DMS114 treated with DMSO at 0.1 percent for 48 hours (cell line): ENCODE data around the gene BAG1.
A peak's percentile ranks its signal among the peaks of the same experiment; 100 is the strongest.

ENCODE experiments used
- DNase-seq: peaks from one replicate; lab custom pipeline; 2025; ENCODE audit not compliant: unreplicated experiment; lab: John Stamatoyannopoulos, UW

The BAG1 gene

DNA sequence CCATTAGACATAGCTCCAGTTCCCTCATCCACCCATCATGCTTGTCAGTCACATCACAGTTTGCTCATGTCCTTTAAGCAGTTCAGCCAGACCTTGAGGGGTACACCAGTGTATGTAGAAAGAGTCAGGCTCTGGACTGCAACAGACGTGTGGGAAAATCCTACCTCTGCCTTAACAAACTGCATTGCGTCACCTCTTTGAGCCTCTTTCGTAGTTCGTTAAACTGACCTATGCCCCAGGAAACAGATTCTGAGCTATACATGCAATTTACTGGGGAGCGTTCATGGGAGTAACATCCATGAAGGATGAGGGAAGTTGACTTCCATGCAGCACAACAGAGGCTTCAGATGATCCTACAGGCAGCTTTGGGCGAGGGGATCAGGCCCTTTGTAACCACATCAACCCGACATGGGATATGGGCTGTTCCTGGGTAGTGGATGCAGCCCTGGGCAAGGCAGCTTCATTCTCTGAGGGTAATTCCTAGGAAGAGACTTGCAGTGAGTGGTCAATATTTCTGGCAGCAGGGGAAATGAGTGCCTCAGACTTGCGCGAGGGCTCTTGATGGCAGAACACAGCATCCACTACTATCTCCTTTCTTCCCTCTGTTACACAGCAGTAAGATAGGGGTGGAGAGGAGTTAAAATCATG is 20.2 kb downstream of the BAG1 start:
- DNase-seq, result no peak

DNA sequence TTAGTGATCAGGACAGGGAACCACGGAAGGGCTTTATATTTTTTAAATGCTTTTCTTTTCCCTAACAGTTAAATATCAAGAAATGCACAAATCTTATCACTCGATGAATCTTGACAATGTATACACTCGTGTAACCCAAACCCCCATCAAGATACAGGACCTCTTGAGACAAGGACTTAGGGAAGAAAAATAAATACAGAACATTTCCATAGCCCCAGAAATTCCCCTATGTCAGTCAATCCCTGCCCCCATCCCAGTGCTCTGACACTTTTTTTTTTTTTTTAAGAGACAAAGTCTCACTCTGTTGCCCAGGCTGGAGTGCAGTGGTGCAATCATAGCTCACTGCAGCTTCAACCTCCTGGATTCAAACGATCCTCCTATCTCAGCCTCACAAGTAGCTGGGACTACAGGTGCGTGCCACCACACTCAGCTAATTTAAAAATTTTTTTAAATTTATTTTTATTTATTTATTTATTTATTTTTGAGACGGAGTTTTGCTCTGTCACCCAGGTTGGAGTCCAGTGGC is 21.8 kb downstream of the BAG1 start:
- no peak for DNase-seq

DNA sequence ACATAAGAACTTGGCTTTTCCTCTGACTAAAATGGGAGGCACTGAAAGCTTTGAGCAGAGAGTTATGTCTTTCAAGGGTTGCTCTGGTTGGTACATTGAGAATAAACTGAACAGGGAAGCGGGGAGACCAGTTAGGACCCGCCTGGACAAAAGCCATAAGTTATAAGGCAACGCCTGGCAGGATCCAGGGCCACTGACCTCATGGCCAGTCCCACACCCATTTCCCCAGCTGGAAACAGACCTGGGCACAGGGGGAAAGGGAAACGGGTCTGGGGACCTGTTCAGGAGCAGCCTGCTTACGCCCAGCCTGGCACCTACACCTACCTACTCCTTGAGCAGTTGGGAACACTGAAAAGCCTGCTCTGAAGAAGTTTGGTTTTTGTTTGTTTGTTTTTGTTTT is 23.2 kb downstream of the BAG1 start:
- DNase-seq, result no peak

DNA sequence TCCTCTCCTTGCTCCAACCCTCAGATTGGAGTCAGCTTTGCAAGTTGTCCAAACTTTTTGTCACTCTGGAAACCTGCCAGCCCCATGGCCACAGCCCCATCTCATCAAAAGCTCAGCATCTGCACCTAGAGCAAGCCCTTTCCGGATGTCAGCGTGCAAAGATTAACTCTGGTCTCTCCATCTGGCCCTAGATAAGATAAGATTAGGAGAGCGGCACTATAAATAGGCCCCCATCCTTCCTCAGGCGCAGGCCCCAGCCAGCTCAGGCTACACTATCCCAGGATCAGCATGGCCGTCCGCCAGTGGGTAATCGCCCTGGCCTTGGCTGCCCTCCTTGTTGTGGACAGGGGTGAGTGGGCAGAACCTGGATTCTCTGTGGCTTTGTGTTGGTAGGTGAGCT is 24.6 kb downstream of the BAG1 start, which contains the start of gene SPINK4:
TSS of gene SPINK4 (plus strand) at position 247 of the 400 bp plus-strand sequence. CDS start at position 289, 42 bp downstream.
- DNase-seq, result no peak

DNA sequence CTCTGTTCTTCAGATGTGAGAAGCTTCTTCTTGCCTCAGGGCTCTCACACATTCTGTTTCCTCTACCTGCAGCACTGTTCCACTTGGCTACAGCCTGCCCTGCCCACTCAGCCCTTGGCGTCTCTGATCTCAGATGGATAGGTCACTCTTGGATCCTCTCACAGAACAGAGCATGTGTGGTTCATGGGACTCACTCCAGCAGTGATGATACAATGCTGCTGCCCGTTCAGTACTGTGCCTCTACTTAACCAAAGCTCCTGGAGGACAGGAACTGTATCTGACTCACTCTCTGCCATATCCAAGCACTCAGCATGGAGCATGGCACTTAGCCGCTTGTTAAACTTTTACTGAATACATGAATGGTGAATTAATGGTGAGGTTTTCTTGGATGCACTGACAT is 27.9 kb downstream of the BAG1 start:
- no peak for DNase-seq

DNA sequence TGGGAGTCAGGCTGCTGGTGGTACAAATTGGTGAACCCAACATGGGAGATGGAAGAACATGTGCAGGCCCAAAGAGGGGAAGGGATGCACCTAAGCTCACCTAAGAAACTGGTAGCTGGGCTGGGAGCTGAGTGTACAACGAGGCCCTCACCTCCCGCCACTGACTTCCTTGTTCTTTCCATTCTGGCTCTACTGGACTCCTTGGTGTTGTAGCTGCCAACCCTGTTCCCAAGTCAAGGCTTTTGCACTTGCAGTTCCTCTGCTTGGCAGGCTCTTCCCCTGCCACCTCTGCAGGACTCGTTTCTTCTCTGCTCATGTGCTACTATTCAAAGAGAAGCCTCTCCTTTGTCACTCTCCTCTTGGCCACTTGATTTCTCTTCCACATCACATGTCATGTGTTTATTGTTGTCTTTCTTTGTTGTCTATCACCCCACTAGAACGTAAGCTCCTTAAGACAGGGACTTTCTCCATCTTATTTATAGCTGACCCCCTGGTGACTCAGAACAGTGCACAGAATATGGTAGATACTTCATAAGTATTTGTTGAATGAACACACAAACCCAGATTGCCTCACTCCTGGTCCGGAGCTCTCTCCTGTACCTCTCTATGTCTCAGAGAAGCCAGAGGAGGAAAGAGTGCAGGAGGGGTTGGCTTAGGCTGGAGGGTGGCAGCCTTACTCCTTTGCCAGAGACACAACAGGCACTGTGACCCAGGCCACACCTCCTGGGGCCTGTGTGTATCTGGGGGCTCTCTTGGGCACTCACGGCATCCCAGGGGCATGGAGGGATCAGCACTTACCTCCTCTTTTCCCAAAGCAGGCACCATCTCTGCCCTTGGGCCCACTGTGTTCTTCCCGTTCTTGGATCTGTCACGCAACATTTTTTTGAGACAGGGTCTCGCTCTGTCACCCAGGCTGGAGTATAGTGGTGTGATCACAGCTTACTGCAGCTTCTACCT is 29.7 kb downstream of the BAG1 start:
- no peak for DNase-seq

DNA sequence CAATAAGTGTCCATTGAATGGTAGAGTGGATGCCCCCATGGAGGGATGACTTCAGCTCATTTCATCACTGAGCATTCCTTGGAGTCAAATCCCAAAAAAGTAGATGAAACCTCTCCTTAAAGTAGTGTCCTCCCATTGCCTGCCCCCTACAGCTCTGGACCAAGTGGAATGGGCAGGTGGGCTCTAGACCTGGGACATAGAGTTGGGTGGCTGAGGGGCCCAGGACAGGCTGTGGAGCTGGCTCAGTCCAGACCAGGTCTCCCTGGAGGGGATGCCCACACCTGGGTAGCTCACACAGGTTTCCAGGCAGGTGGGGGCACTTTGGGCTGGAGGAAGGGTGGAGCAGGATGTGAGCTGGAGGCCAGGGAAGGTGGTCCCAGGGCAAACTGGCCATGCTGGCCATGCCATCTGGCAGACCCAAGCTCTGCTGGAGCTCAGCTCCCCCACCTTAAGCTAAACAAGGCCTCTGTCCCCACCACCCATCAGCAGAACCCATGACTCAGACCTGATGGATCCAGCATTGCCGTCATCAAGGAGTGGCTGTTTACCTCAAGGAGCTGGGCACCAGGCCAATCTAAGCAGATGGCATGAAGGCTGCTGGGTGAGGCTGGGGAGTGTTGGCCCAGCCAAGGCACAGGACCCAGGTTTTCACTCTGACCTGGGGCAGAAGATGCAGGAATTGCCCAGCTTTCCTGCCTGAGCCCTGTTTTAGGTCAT is 30.7 kb downstream of the BAG1 start:
- DNase-seq, result no peak

DNA sequence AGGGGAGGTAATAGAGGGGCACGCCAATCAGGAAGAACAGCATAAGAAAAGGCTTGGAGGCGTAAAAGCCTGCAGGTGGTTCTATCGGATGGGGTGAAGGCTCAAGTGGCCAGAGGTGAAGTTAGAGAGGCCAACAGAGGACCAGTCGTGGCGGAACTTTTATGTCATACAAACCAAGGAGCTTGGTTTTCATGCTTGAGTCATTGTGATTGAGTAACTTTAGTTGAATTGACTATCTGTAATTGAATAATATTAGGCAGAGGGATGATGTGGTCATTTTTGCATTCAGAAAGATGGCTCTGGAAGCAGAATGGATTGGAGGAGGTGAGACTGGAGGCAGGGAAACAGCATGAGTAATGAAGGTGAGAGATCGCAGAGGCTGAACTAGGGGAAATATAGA is 31.7 kb downstream of the BAG1 start:
- no peak for DNase-seq

DNA sequence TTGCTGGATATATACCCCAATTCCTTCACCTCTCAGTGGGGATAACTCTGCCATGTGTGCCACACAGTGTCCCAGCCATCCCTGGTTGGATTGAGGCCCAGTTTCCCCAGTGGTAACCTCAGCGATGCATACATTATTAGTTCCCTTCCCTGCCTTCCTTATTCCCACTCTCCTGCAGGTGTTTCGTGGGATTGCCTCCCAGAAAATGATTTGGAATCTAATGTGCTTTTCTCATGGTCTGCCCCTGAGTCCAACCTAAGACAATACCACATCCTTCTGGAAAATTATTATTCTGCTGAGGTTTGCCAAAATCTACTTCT is 32.9 kb downstream of the BAG1 start:
- DNase-seq, result no peak

DNA sequence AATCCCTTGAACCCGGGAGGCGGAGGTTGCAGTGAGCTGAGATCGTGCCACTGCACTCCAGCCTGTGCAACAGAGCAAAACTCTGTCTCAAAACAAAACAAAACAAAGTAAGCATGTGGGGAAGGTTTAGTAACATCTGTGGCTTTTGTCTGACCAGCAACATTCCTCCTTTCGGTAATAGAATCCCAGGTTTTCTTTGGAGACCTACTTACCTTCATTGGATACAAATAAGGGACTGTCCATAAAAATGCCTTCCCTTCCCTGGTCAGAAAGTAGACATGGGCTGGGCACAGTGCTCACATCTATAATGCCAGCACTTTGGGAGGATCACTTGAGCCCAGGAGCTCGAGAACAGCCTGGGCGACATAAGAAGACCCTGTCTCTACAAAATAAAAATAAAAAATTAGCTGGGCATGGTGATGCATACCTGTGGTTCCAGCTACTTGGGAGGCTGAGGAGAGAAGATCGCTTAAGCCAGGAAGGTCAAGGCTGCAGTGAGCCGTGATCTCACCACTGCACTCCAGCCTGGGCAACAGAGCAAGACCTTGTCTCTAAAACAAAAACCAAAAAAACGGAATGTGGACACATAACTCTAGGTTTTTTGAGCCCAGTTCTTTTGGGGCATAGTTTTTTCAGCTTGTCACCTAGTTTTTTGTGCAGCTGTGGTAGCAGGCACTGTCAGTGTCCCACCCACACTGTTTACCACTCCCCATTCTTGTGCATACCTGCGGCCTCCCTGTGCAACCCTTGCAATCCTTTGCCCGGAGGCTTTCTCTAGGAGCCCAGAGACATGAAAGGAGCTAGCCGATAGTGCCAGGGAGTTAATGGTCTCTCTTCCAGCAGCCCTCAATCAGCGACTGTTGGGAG is 33.5 kb downstream of the BAG1 start:
- no peak for DNase-seq

DNA sequence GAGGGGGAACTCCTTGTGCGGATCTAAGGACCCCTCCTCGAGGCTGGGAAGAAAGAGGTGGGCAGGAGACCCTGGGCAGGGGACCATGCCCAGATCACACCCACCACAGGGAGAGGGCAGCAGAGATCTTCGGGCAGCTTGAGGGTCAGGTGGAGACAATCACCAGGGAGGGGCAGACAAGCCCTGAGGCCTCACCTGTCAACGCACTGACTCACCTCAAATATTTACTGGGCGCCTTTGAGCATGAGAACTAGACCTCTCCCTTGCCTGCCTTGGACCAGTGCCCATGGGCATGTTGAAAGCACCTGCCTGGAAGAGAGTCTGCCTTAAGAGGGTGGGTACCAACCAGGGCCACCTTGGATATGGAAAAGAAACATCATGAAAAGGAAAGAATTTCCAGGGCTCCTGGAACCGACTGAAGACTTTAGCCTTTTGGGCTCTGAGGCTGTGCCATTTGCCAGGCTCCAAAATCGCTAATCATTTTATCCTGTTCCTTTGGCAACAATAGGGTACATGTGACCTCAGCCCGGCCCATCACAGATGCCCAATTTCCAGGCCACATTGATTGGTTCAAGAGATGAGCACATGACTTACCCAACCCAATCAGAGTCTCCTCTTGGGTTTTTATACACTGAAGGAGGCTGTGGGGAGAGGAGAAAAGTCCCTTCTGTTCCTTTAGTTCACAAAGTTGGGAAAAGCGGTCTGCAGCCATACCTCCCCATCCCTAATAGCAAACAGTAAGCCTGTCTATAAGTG is 35.0 kb downstream of the BAG1 start:
- DNase-seq, result no peak

DNA sequence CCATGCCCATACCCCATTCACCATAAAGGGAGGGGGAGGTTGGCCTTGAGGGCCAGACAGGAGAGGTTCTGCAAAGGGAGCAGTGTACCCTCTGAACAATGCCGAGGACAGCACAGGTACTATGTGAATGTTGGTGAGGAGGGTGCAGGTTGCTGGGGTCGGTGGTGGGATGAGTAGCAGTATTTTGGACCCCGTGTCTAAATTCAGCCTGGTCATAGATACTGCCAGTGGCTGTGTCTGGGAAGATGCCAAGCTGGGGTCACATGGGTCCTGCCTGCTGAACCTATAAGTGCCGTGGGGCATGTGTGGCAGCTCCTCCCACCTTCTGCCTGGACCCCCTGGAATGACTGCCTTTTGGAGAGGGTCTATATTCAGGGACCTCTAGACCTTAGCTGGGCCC is 35.9 kb downstream of the BAG1 start:
- DNase-seq, result no peak

DNA sequence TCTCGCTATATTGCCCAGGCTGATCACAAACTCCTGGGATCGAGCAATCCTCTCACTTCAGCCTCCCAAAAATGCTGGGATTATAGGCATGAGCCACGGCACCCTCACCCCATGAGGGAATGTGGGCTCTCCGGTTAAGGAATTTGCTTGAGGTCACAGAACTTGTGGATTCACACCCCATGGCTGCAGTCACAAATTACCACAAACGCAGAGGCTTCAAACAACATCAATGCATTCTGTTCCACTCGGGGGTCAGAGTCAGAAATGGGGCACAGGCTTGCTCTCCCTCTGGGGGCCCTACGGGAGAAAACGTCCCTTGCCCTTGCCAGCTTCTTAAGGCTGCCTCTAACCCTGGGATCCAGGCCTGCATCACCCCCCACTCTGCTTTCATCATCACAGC is 36.8 kb downstream of the BAG1 start:
- DNase-seq, result no peak

DNA sequence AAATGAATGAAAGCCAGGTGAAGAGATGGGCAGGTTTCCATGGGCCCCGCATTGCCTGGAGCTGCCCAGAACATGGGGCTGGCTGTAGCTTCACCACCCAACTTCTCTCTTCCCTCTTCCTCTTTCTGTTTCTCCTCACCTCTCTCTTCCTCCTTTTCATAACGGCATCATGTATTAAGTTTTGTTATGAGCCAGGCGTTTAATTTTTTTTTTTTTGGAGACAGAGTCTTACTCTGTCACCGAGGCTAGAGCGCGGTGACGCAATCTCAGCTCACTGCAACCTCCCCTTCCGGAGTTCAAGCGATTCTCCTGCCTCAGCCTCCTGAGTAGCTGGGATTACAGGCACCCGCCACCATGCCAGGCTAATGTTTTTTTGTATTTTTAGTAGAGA is 37.5 kb downstream of the BAG1 start:
- no peak for DNase-seq

DNA sequence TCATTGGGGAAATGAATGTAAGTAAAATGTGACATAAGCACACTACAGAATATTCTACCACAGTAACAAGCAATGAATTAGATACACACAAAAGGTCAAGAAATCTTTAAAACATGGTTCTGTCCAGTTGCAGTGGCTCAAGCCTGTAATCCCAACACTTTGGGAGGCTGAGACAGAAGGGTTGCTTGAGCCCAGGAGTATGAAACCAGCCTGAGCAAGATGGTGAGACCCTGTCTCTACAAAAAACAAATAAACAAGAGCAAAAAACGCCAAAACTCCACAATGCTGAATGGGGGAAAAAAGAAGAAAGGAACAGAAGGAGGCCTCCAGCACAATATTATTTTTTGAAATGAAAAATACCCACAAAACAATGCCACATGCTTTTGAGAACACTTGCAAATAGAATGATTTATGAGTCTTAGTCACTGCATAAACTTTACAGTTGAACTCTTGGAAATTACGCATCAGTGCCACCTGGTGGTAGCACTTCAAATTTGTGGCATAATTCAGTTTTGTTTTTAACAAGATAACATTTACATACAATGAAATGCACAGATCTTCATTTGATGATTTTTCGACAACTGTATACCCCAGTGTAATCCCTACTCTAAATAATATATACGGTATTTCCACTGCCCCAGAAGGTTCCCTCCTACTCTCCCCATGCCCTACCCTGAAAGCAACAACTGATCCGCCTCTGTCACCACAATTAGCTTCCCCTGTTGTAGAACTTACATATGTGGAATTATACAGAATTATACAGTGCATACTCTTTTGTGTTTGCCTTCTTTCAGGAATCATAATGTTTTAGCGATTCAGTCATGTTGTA is 39.0 kb downstream of the BAG1 start:
- DNase-seq, result peak; percentile 34

DNA sequence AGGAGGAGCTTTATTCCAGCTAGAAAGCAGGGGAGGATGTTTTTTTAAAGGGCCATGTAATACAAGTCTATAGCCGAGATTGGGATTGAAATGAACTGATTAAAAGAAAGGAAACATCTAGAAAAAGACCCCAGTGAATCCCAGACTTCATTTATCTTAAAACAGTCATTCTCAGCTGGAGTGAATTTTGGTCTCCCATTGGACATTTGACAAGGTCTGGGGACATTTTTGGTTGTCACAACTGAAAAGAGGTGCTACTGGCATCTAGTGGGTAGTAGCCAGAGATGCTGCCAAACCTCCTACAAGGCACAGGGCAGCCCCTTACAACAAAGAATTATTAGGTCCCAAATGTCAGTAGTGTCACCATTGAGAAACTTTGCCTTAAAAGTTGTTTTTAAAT is 40.8 kb downstream of the BAG1 start:
- DNase-seq, result no peak

DNA sequence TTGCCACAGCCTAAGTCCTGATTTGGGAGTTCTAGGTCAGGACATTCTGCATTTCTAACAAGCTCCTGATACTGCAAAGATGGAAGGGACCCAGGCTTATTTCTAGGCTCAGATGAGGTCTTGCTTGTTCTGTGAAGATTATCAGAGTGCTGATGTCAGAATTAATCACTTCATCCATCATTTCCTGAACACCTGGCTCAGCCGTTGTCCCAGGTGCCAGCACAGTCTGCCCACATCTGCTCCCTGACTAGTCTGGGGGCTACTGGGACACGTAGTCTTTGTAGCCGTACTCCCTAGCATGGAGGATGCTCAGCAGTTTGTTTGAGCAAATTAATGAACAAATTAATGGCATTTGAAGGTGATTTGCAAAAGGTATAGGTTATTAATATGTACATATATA is 42.5 kb downstream of the BAG1 start:
- no peak for DNase-seq

DNA sequence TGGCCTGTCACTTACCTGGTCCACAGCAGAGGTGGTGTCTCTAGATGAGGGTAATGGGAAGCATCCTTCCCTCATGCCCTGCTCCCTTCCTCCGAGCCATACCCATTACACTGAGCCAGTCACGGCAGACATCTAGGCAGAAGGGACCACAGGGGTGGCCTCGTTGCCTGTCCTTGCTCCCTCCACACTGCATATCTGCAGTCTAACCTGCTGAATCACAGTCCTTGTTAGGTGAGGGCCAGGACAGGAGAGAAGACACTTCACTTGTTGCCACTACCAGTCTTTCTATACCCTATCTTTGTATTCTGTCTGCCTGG is 43.0 kb downstream of the BAG1 start:
- no peak for DNase-seq
